GM11168 (cell line): Measurements from ENCODE around the gene ENTR1.
"Not testable (repeated sequence)": the region's sequence is repeated elsewhere in the genome, so short reads cannot be mapped to it uniquely, and the experiment has no call there.

Source experiments
- in situ Hi-C: fragments of 300-500 bp; cut with MboI; formaldehyde crosslinking; loops from one replicate; pipeline ENCODE4 v1.12.0; 2022; ENCODE audit warnings: low sequenced_read_pairs; ENCODE audit not compliant: unreplicated experiment

The ENTR1 gene

DNA sequence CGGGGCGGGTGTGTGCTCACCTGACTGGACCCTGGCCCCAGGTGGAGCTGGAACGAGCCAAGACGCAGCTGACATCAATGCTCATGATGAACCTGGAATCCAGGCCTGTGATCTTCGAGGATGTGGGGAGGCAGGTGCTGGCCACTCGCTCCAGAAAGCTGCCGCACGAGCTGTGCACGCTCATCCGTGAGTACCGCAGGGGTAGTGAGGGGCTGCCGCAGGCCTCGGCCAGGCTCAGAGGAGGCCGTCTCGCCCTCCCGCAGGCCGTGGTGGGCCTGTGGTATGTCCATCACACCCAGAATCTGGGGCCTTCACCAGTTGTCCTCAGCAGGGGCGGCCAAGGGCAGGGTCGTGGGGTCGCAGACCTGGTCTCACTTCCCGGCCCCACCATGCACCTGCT is 11.4 kb upstream of the ENTR1 start:
- in situ Hi-C loops, result no loop called here

DNA sequence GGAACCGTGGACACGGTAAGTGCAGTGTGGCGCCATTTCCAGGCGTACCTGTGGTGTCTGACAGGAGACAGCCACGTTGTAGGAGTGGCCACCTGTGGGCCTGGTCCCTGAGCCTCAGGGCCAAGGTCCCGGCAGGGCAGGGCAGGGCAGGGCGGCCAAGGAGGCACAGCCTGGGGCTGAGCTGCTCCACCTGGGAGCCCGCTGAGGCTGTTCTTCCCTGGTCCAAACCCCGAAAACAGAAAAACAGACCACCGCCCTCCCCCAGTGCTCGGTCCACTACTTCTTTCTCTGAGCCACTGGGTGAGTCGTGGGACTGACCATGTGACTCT is 8.6 kb upstream of the ENTR1 start:
- in situ Hi-C loops, result no loop called here

DNA sequence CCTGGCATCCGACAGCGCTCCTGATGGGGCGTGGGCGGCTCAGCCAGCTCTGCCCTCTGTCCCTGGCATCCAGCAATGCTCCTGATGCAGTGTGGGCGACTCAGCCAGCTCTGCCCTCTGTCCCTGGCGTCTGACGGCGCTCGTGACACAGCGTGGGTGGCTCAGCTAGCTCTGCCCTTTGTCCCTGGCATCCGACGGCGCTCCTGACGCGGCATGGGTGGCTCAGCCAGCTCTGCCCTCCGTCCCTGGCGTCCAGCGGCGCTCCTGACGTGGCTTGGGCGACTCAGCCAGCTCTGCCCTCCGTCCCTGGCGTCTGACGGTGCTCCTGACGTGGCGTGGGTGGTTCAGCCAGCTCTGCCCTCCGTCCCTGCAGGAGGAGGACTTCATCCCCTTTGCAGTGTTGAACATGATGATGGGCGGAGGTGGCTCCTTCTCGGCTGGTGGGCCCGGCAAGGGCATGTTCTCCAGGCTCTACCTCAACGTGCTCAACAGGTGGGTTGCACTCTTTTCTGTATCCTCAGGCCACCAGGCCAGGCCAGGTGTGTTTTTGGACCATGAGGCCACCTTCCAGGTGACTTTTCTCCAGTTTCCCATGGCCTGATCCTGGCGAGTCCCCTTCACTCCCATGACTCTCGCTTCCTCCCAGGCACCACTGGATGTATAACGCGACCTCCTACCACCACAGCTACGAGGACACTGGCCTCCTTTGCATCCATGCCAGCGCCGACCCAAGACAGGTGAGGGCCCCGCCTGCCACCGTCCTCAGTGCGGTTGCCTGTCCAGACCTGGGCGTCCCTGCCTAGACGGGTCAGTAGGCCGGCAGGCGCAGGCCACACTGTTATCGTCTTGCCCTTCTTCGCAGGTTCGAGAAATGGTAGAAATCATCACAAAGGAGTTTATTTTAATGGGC is 8.0 kb upstream of the ENTR1 start:
- in situ Hi-C loops, result no loop called here

DNA sequence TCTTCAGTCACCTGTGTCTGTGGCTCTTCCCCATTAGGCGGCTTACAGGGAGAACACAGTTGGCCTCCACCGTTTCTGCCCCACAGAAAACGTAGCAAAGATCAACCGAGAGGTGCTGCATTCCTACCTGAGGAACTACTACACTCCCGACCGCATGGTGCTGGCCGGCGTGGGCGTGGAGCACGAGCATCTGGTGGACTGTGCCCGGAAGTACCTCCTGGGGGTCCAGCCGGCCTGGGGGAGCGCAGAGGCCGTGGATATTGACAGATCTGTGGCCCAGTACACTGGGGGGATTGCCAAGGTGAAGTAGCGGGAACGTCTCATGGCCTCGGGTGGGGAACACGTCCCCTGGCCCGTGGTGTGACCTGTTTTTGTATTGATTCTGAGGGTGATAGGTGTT is 6.5 kb upstream of the ENTR1 start:
- in situ Hi-C loops, result no loop called here

DNA sequence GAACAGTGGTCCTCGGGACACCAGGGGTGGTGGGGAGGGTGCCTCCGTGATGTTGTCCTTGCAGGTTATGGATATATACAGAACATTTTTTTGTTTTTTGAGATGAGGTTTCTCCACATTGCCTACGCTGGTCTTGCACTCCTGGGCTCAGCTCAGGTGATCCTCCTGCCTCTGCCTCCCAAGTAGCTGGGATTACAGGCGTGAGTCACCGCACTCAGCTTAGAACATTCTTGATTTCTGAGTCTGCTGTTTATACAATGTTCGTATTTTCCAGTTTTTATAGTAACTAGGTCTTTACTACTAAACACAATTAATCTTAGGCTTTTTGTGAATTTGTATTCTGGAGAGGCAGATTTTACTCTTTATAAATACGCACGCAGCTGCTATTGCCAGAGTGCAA is 6.0 kb upstream of the ENTR1 start:
- in situ Hi-C loops, result no loop called here

DNA sequence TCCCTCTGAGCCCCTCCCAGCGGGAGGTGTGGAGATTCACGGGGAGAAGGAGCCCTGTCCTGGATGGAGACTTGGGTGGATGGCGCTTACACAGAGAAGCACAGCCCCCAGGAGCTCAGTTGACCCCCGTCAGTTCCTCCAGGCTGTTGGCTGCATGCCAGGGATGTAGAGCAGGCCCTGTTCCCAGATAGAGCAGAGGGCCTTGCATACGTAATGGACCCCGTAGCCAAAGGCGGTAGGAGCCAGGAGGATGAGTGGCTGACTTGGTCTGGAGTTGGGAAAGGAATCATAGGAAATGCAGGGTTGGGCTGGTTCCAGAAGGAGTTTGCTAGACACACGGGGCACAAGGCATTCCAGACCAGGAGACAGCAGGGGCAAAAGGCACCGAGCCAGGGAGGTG is 2.5 kb upstream of the ENTR1 start:
- in situ Hi-C loops, result no loop called here

DNA sequence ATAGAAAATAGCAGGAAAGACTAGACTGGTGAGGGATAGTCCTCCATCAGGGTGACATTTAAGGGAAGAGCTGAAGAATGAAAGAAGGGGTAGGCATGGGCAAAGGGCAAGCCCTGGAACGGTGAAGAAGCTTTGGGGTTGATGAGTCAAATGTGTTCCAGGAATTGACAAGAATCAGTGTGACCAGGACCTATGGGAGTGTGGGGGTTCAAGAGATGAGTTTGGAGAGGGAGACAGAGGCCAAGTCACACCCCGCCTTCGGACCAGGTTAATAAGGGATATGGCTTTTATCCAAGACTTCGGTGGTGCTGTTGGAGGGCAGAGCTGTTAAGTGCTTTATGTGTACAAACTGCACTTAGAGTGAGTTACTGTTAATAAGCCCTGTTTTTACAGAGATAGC is 964 bp upstream of the ENTR1 start:
- in situ Hi-C loops, result no loop called here

DNA sequence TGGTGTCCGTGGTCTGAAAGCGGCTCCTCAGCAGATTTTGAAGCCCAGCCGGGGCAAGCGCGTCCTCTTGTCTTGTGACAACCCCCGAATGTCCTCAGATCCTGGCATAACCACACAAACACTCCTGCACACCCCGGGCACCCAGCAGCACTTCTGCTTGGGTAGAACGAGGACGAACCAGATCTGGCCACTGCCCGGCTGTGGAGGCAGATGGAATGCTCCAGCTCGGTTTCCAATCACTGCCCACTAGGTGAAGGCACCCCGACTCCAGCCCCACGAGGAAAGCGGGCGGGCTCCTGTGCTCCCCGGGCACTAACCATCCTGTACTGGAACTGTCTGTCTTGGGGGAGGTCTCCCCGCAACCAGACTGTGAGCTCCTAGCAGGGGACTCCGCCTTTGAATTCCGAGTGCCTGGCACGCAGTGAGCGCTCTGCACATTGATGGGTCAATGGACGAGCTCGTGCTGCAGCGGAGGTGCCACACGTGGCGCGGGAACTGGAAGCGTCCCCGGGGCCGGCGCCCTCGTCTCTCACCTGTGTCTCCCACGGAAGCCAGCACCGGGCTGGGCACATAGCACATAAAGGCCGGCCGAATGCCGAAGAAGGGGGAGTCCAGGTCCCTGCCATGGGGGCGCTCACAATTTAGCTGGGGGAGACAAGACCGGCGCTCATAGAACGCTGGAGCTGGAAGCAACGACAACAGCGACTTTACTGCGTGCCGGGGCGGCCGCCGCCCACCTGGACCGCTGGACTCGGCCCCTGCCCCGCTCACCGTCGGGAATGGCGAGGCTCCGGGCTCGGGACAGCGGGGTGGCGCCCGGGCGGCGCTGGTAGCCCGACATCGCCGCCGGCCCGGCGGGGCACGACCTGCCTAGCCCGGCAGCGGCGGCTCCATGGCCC is 608 bp downstream of the ENTR1 start:
- in situ Hi-C loops, result no loop called here

DNA sequence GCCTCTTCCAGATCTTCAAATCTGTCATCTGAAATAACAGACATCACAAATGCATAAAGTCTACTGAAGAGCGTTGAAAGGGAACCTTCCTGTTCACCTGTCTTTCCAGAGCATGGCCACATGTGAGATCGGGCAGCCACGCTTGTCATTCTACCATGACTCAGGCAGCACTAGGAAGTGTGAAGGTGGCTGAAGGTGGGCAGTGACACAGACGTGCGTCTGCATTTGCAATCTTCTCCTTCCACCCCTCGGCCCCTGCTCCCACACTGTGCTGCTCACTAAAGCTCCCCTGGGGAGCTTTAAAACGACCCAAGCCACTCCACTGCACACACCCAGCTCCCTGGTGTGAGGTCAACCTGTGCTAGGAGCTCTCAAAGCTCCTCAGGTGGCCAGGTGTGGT is 2.5 kb downstream of the ENTR1 start:
- in situ Hi-C loops, result no loop called here

DNA sequence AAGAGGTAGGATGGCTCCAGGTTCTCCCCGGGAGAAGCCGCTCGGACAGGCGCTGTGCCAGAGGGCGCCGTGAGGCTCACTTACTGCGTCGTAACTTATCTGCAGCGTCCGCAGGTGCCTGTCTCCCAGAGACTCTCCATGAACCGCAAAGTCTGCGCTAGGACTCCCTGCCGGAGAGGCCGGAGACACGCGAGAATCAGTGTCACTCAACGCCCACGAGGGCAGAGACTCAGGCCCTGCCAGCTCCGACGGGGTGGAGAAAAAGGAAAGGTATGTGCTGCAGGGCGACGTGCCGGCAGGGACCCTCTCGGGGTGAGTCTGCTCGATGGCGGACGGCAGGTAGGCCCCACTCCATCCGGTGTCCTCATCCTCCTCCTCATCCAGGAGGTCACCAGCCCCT is 3.4 kb downstream of the ENTR1 start:
- in situ Hi-C loops, result not testable (repeated sequence)

DNA sequence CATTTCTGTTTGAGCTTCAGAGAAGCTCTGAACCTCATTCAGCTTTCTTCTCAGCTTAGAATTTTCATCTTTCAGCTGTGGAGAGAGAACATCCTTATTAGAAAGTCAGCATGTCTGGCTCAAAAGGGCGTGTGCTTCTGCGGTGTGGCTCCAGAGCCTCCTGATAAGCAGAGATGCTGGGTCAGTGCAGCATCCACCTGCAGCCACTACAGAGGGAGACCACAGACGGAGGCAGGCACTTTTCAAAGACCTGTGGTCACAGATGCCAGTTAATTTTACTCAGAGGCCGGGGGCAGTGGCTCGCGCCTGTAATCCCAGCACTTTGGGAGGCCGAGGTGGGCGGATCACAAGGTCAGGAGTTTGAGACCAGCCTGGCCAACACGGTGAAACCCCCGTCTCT is 4.5 kb downstream of the ENTR1 start:
- in situ Hi-C loops, result not testable (repeated sequence)

DNA sequence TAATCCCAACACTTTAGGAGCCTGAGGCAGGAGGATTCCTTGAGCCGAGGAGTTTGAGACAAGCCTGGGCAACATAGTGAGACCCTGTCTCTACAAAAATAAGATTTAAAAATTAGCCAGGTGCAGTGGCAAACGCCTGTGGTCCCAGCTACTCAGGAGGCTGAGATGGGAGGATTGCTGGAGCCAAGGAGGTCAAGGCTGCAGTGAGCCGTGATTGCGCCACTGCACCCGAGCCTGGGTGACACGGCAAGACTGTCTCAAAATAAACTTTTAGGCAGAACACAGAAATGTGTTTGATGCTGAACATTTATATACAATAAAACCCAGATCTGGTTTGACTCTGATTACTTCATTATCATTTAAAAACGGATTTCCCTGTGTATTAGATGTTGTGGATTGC is 4.9 kb downstream of the ENTR1 start:
- in situ Hi-C loops, result no loop called here

DNA sequence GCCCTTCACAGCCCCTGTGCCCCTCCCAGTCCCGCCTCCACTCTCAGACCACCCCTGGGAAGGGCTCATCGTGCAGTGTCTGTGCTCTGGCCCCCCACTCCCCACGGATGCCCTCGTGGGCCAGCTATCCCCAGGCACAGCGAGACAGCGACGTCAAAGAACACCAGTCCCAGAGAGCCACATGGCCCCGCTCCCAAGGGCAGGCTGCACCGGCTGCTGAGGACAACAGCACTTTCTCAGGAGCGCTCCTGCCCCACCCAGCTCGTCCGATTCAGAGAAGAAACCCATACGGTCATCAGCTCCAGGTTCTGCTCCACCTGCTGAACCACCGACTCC is 5.6 kb downstream of the ENTR1 start:
- in situ Hi-C loops, result no loop called here

DNA sequence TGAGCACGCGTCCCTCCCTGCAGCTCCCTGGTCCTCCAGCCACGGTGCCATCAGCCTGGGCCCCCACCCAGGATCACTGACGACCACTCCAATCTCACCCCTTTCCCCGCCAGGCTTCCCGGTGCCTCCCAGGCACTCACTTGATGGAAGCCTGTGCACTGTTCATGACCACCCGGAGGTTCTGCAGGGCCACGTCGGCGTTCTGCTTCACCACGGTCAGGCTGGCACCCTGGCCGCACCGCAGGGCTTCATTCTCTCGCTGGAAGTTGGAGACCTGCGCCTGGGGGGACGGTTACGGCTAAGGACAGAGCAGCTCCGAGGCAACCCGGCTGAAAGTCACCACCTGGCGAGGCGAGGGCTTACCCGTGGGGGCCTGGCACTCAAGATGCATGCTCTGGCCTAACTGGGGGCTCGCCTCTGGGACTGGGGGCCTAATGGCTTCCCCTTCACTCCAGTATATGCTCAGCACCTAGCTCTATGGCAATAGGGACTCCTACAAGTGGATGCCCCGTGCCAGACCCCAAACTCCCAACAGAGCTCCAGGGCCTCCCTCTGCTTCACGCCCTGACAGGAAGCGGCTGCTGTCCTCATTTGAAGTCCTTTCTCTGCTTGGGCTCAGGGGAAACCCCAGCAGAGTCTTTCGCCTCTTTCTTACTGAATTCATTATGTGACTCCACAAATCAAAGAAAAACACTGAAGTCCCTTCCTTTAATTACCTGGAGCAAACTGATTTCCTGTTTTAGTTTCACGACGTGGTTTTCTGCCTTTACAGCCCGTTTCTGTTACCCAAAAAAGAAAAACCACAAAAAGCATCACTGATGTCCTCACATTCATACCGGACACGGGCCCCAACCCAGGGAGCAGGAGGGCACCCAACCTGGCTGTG is 6.3 kb downstream of the ENTR1 start:
- in situ Hi-C loops, result no loop called here

DNA sequence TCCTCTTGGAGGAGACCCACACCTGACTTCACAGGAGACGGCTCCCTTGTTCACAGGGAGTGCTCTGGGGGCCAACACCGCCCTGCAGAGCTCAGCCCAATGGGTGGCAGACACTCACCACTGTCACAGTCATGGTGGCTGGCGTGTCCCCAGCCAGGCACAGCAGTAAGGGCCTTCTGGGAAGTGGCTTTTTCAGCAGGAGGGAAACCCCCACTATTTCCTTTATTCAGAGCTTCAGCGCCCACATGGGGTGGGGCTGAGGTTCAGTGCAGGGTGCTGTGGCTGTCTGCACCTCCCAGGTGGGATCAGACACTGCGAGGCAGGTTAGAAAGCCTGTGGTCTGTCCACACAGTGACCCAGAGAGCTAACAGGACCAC is 6.9 kb downstream of the ENTR1 start:
- in situ Hi-C loops, result no loop called here

DNA sequence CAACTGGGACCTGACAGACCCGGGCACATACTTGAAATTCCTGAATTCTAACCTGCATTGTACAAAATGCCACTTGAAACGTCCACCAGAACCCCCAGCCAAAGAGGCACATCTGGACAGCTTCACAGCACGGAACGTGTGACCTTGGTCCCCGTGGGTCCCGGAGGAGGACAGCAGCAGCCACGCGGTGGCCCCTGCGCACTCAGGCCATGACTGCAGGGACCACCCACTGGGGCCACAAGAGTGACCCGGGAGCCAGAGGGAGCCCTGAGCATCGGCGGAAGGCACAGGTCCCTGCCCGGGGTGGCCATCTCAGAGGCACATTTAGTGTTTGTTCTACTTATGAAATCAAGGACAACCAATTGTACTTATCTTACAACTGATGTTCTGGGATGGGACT is 8.3 kb downstream of the ENTR1 start:
- in situ Hi-C loops, result no loop called here

DNA sequence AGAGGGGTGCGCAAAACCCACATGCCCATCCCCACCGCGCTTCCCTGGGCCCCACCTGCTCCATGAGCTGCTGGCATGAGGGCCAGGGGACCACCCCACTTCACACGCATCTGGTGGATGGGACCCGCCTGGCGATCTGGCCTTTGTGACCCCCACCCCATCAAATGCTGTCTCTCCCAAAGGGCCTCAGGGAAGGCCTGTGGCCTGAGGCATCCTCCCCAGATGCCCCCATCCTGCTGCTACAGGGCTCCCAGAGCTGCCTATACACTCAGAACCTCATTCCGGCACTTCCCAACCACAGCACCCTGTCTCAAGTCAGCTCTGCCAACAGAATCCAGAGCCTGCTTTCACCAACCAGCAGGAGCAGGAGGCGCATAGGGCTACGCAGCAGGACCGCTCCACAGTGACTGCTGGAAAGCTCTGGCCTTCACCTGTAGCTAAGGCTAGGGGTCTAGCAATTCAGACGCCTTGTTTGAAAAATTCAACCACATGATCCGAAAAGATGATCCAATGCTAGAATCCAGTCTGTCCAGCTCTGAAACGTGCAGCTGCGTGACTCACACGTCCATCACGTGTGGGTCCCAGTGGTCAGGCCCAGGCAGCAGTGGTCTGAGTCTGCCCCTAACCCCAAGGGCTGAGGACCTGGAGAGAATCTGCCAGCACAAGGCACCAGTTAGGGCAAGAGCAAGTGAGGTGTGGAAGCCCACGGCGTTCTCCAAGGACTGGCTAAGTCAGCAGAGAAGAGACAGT is 9.1 kb downstream of the ENTR1 start:
- in situ Hi-C loops, result no loop called here

DNA sequence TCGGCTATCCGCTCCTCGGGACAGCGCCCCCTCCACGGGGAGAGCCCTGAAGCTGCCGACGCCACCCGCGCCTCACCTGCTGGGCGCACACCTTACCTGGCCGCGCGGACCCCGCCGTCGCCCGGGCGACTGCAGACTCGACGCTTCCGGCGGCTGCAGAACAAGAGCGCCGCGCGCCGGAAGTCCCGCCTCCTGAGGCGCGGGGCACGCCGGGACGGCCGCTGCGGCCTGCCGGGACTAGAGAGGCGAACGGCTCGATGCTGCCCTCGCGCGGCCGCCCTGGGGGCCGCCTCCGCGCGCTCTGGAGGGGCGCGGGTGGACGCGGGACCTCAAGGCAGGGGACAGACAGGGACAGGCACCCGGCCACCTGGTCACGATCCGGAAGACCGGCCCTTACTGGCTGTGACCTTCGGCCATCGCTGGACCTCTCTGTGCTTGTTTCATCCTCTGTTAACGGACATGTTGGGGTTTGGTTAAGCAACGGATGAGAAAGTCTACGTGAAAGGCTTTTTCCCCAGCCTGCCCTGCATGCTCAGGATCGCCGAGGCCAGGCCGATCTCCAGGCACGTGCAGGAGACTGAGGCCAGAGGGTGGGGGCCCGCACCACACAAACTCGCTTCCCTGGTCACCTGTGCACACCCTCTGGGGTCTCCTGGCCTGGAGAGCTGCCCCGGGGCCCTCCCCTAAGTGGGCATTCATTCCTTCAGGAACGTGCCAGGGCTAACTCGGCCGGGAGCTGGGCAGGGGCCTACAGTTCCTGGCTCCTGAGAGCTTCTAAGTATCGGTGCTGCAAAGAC is 10.2 kb downstream of the ENTR1 start, which contains the start of gene SNAPC4:
Gene SNAPC4, minus strand, starts transcription at position 133 of the 797 bp plus-strand sequence. CDS start 1,742 bp downstream, outside the sequence.
- in situ Hi-C loops, result no loop called here
